Prostate gland (tissue), 2 donors: Measurements from ENCODE around the gene TSNAX.

Source experiments
- POLR2AphosphoS5 ChIP-seq: sonication (generic); formaldehyde crosslinking; IDR thresholded peaks from one replicate; pipeline ENCODE4 v1.6.1; 2017; ENCODE audit warnings: antibody characterized with exemption
- TF ChIP-seq, protein P1 (sequence below), 4 experiments: fragments of 200-600 bp in 2 of 4; fragments of 450-650 bp in 2 of 4; sonication (generic) in 2 of 4; IDR thresholded peaks; 1 replicate in 3 of 4; 2 replicates in 1 of 4; pipeline ENCODE4 v1.5.1; 2016 to 2019; ENCODE audit warnings: antibody characterized with exemption in 4 of 4, mild to moderate bottlenecking in 2 of 4, moderate library complexity in 2 of 4

- TF ChIP-seq, protein P1, sequence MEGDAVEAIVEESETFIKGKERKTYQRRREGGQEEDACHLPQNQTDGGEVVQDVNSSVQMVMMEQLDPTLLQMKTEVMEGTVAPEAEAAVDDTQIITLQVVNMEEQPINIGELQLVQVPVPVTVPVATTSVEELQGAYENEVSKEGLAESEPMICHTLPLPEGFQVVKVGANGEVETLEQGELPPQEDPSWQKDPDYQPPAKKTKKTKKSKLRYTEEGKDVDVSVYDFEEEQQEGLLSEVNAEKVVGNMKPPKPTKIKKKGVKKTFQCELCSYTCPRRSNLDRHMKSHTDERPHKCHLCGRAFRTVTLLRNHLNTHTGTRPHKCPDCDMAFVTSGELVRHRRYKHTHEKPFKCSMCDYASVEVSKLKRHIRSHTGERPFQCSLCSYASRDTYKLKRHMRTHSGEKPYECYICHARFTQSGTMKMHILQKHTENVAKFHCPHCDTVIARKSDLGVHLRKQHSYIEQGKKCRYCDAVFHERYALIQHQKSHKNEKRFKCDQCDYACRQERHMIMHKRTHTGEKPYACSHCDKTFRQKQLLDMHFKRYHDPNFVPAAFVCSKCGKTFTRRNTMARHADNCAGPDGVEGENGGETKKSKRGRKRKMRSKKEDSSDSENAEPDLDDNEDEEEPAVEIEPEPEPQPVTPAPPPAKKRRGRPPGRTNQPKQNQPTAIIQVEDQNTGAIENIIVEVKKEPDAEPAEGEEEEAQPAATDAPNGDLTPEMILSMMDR (IDR thresholded peaks at IDR 0.05), result no peak
- TF ChIP-seq POLR2AphosphoS5, result no peak
These were observed 55.6 kb downstream of the TSNAX start for GRCh38 chr1:231584117-231584516.
